ENCODE data around the gene CAPZA1.

GRCh38 chr1:112636597-112637253, 17.1 kb downstream of the CAPZA1 start:
- TF ChIP-seq EZH2 (IDR thresholded peaks at IDR 0.05; ENCODE audit: insufficient read depth, poor library complexity, severe bottlenecking): no peak
- TF ChIP-seq EZH2phosphoT487 (IDR thresholded peaks at IDR 0.05; ENCODE audit: insufficient read depth, low read depth): no peak

All from GM23248 (cell line).